K562 (cell line): ENCODE results near the gene ELOF1. TPM values are rescaled to one million over a fixed set of nuclear protein-coding genes. Genes with fewer than 3 reads are reported as not detected.

ENCODE experiments used
- BHLHE40 ChIP-seq: IDR thresholded peaks from 2 replicates; pipeline ENCODE4 v1.6.1; 2011; ENCODE audit warnings: low read length, improper control_type of control experiment
- CLOCK ChIP-seq: fragments of 250-450 bp; sonication (Bioruptor Pico); IDR thresholded peaks from 2 replicates; pipeline ENCODE4 v1.4.0; 2020; ENCODE audit warnings: mild to moderate bottlenecking, moderate library complexity, borderline replicate concordance
- E2F6 ChIP-seq, 2 experiments: IDR thresholded peaks; 2 replicates each; pipeline ENCODE4 v1.6.1; 2011; ENCODE audit warnings: borderline replicate concordance in 1 of 2, control low read depth in 1 of 2, low read depth in 1 of 2, low read length in 1 of 2, mild to moderate bottlenecking in 1 of 2, mixed read lengths in 1 of 2, moderate library complexity in 1 of 2; ENCODE audit not compliant: insufficient read depth in 1 of 2, insufficient read length in 1 of 2, poor library complexity in 1 of 2, severe bottlenecking in 1 of 2; ENCODE audit errors: extremely low read depth in 1 of 2
- FOXJ3 ChIP-seq: sonication (generic); formaldehyde crosslinking; IDR thresholded peaks from 2 replicates; pipeline ENCODE4 v1.4.0; 2020; ENCODE audit warnings: mild to moderate bottlenecking, missing genetic modification reagents
- GTF2A2 ChIP-seq: IDR thresholded peaks from 2 replicates; pipeline ENCODE4 v1.6.1; 2016; ENCODE audit warnings: mild to moderate bottlenecking, missing genetic modification characterization, missing compliant biosample characterization
- MTA2 ChIP-seq: fragments of 450-650 bp; IDR thresholded peaks from 2 replicates; pipeline ENCODE4 v1.6.1; 2016; ENCODE audit warnings: low read depth
- NELFE ChIP-seq: IDR thresholded peaks from 2 replicates; pipeline ENCODE4 v1.6.1; 2011; ENCODE audit warnings: mild to moderate bottlenecking; ENCODE audit not compliant: insufficient read depth, insufficient read length
- PATZ1 ChIP-seq: fragments of 250-450 bp; sonication (Bioruptor Pico); IDR thresholded peaks from 2 replicates; pipeline ENCODE4 v1.5.0; 2020; ENCODE audit warnings: mild to moderate bottlenecking, borderline replicate concordance
- RAD21 ChIP-seq, 2 experiments: fragments of 250-450 bp in 1 of 2; fragments of 450-650 bp in 1 of 2; sonication (Bioruptor Pico) in 1 of 2; formaldehyde crosslinking in 1 of 2; IDR thresholded peaks in 1 of 2; conservative IDR thresholded peaks in 1 of 2; 2 replicates each; pipeline versions ENCODE4 v1.4.0 to v1.8.0; 2020 to 2022; ENCODE audit warnings: mild to moderate bottlenecking in 2 of 2, moderate library complexity in 1 of 2
- RNF2 ChIP-seq: sonication (generic); IDR thresholded peaks from 2 replicates; pipeline ENCODE4 v1.6.1; 2016
- SLC30A9 ChIP-seq: fragments of 250-450 bp; sonication (Bioruptor Pico); IDR thresholded peaks from 2 replicates; pipeline ENCODE4 v1.8.0; 2022; ENCODE audit warnings: mild to moderate bottlenecking, moderate library complexity
- SMARCA5 ChIP-seq: fragments of 450-650 bp; IDR thresholded peaks from 2 replicates; pipeline ENCODE4 v1.6.1; 2016
- STAT5B ChIP-seq: fragments of 250-450 bp; sonication (Bioruptor Pico); IDR thresholded peaks from 2 replicates; pipeline ENCODE4 v1.8.0; 2021; ENCODE audit warnings: mild to moderate bottlenecking, inconsistent platforms
- THAP7 ChIP-seq: fragments of 250-450 bp; sonication (Bioruptor Pico); IDR thresholded peaks from 2 replicates; pipeline ENCODE4 v1.5.0; 2021
- TOE1 ChIP-seq, 2 experiments: fragments of 450-650 bp in 1 of 2; sonication (generic) in 1 of 2; formaldehyde crosslinking in 1 of 2; IDR thresholded peaks; 2 replicates each; pipeline versions ENCODE4 v1.7.1 to v1.8.0; 2016 to 2022; ENCODE audit warnings: borderline replicate concordance in 2 of 2, mild to moderate bottlenecking in 2 of 2, antibody characterized with exemption in 1 of 2, inconsistent platforms in 1 of 2, low read depth in 1 of 2, missing genetic modification reagents in 1 of 2, moderate library complexity in 1 of 2
- TRIM24 ChIP-seq, 2 experiments: fragments of 450-650 bp; IDR thresholded peaks; 2 replicates each; pipeline ENCODE4 v1.6.1; 2016
- ZNF561 ChIP-seq: fragments of 450-650 bp; formaldehyde crosslinking; conservative IDR thresholded peaks from 2 replicates; pipeline ENCODE4 v1.4.0; 2020; ENCODE audit warnings: mild to moderate bottlenecking, moderate library complexity
- ZSCAN32 ChIP-seq: fragments of 450-650 bp; formaldehyde crosslinking; IDR thresholded peaks from 2 replicates; pipeline ENCODE4 v1.4.0; 2020; ENCODE audit warnings: mild to moderate bottlenecking, moderate library complexity
- polyA plus RNA-seq, 8 experiments: library from polyadenylated mRNA; depleted of rRNA in 4 of 8; stranded (reverse) in 5 of 8; unstranded in 3 of 8; fragments of >200 nt; fragmentation: Nextera tagmentation in 2 of 8; fragmentation: Illumina TruSeq in 1 of 8; extraction: Ambion mirVana in 2 of 8; extraction: Trizol in 1 of 8; gene quantifications; 2 replicates each; pipeline versions ENCODE4 v1.2.1 to v1.2.3, GENCODE V29; 2011 to 2014; ENCODE audit warnings: inconsistent platforms in 1 of 8, missing spikeins in 1 of 8
- total RNA-seq, 7 experiments: library from RNA; depleted of rRNA in 6 of 7; stranded (reverse); fragments of >200 nt in 6 of 7; fragmentation: Illumina TruSeq in 2 of 7; extraction: Trizol in 2 of 7; gene quantifications; 2 replicates each; pipeline versions ENCODE4 v1.2.1 to v1.2.3, GENCODE V29; 2011 to 2021; ENCODE audit warnings: low replicate concordance in 1 of 7
- TF ChIP-seq, protein P1 (sequence below): sonication (generic); formaldehyde crosslinking; IDR thresholded peaks from 2 replicates; pipeline ENCODE4 v1.8.0; 2022; ENCODE audit warnings: mild to moderate bottlenecking, missing genetic modification reagents

ELOF1 gene
- total and polyA plus RNA-seq, 9 of the 15 experiments (the other 6 are each of a cell fraction or from before 2014, with no cell fraction given), result 16.7 to 147 (median 74.2) TPM

GRCh38 chr19:11558881-11559828 is at the start of gene ELOF1 (continued):
- no peak for TF ChIP-seq TOE1 (IDR thresholded peaks at IDR 0.05; ENCODE audit: borderline replicate concordance)
- peak; percentile 54; the same call in 1 of the 2 replicates for TF ChIP-seq TOE1 (CRISPR knock-in tag; IDR thresholded peaks at IDR 0.05; ENCODE audit: borderline replicate concordance, low read depth)
- TF ChIP-seq ZSCAN32, result no peak
- TF ChIP-seq BHLHE40, result peak; percentile 68
- no peak for TF ChIP-seq FOXJ3 (CRISPR knock-in tag)
- TF ChIP-seq SMARCA5, result no peak
- peak in 1 of 2 experiments; percentile 30; a peak in 3 of 4 replicates for TF ChIP-seq RAD21 (CRISPR knock-in tag; conservative IDR thresholded peaks at IDR 0.05 in 1 of 2, IDR thresholded peaks at IDR 0.05 in 1 of 2)
- TF ChIP-seq STAT5B, result no peak
- no peak for TF ChIP-seq MTA2
- TF ChIP-seq CLOCK (CRISPR knock-in tag), result no peak
- no peak for TF ChIP-seq SLC30A9 (CRISPR knock-in tag)
- TF ChIP-seq RNF2, result 0 out of 2 replicates have a peak, but pooled peaks have one; percentile 30
- no peak for TF ChIP-seq ZNF561 (CRISPR knock-in tag)
- TF ChIP-seq GTF2A2 (tag), result no peak
- peak in 1 of 2 experiments; percentile 33 for TF ChIP-seq E2F6 (IDR thresholded peaks at IDR 0.05; ENCODE audit: borderline replicate concordance in 1 of 2, extremely low read depth in 1 of 2, insufficient read depth in 1 of 2, insufficient read length in 1 of 2, low read depth in 1 of 2, low read length in 1 of 2, poor library complexity in 1 of 2, severe bottlenecking in 1 of 2)
- TF ChIP-seq NELFE, result no peak
- TF ChIP-seq TRIM24 (IDR thresholded peaks at IDR 0.05), result no peak
- no peak for TF ChIP-seq PATZ1 (CRISPR knock-in tag)
- TF ChIP-seq, protein P1, sequence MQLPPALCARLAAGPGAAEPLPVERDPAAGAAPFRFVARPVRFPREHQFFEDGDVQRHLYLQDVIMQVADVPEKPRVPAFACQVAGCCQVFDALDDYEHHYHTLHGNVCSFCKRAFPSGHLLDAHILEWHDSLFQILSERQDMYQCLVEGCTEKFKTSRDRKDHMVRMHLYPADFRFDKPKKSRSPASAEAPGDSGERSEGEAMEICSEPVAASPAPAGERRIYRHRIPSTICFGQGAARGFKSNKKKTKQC, result no peak
- no peak for TF ChIP-seq THAP7
